Neural cell (in vitro differentiated cells): Measurements from ENCODE around the gene C2CD4A. TPM values are rescaled to one million over a fixed set of nuclear protein-coding genes. Genes with fewer than 3 reads are reported as not detected.

Experiments used
- H2AFZ ChIP-seq: fragments of 200-600, 300-800 bp; sonication (generic), shearing (Covaris generic); 2 replicates; pipeline ENCODE4 v1.6.0; 2014; ENCODE audit warnings: low read depth, mild to moderate bottlenecking, antibody characterized with exemption, low read length, moderate library complexity
- H3F3A ChIP-seq: fragments of 200-600 bp; shearing (Covaris generic); 2 replicates; pipeline ENCODE4 v1.6.1; 2016; ENCODE audit warnings: mild to moderate bottlenecking, moderate library complexity, mixed read lengths, antibody characterized with exemption, low read length; ENCODE audit not compliant: insufficient read depth, poor library complexity, severe bottlenecking
- H3K27ac ChIP-seq: fragments of 200-600, 300-800 bp; sonication (generic), shearing (Covaris generic); 2 replicates; pipeline ENCODE4 v1.5.1; 2014; ENCODE audit warnings: mild to moderate bottlenecking, low read length, moderate library complexity
- H3K27me3 ChIP-seq: fragments of 300-800, 200-600 bp; sonication (generic), shearing (Covaris generic); 2 replicates; pipeline ENCODE4 v1.6.0; 2014; ENCODE audit warnings: mild to moderate bottlenecking, low read depth, low read length, moderate library complexity; ENCODE audit not compliant: insufficient read depth
- H3K36me3 ChIP-seq: fragments of 300-800, 200-600 bp; sonication (generic), shearing (Covaris generic); 2 replicates; pipeline ENCODE4 v1.5.1; 2014; ENCODE audit warnings: mild to moderate bottlenecking, antibody characterized with exemption, low read length, moderate library complexity; ENCODE audit not compliant: insufficient read depth
- H3K4me2 ChIP-seq: fragments of 300-800, 200-600 bp; sonication (generic), shearing (Covaris generic); 2 replicates; pipeline ENCODE4 v1.6.0; 2014; ENCODE audit warnings: mild to moderate bottlenecking, low read length
- H3K4me3 ChIP-seq: fragments of 300-800, 200-600 bp; sonication (generic), shearing (Covaris generic); 2 replicates; pipeline ENCODE4 v1.5.1; 2014; ENCODE audit warnings: mild to moderate bottlenecking, low read length, moderate library complexity
- H3K79me2 ChIP-seq: fragments of 200-600 bp; shearing (Covaris generic); replicated peaks from 2 replicates; pipeline ENCODE4 v1.6.0; 2014; ENCODE audit warnings: mild to moderate bottlenecking, low read length, moderate library complexity; ENCODE audit not compliant: insufficient read depth
- H3K9ac ChIP-seq: fragments of 300-800, 200-600 bp; sonication (generic), shearing (Covaris generic); 2 replicates; pipeline ENCODE4 v1.6.1; 2016; ENCODE audit warnings: mild to moderate bottlenecking, low read length, mixed read lengths
- H3K9me2 ChIP-seq: fragments of 200-600 bp; shearing (Covaris generic); 2 replicates; pipeline ENCODE4 v1.6.1; 2016; ENCODE audit warnings: mild to moderate bottlenecking, low read length, mixed read lengths; ENCODE audit not compliant: insufficient read depth
- H3K9me3 ChIP-seq: fragments of 200-600, 300-800 bp; sonication (generic), shearing (Covaris generic); 2 replicates; pipeline ENCODE4 v1.6.1; 2016; ENCODE audit warnings: mild to moderate bottlenecking, mixed run types, low read length, moderate library complexity, mixed read lengths
- H4K20me1 ChIP-seq: fragments of 200-600 bp; shearing (Covaris generic); 2 replicates; pipeline ENCODE4 v1.6.1; 2016; ENCODE audit warnings: mild to moderate bottlenecking, mixed run types; ENCODE audit not compliant: insufficient read depth
- CTCF ChIP-seq: fragments of 450-650 bp; IDR thresholded peaks from 2 replicates; pipeline ENCODE4 v1.5.1; 2014; ENCODE audit warnings: antibody characterized with exemption, mild to moderate bottlenecking, moderate library complexity; ENCODE audit not compliant: poor library complexity, severe bottlenecking
- EP300 ChIP-seq: fragments of 450-650 bp; conservative IDR thresholded peaks from 2 replicates; pipeline ENCODE4 v1.6.1; 2014; ENCODE audit warnings: antibody characterized with exemption, mild to moderate bottlenecking, moderate library complexity; ENCODE audit not compliant: poor library complexity, severe bottlenecking
- EZH2 ChIP-seq: fragments of 200-600, 300-800 bp; shearing (Covaris generic), sonication (generic); IDR thresholded peaks from 2 replicates; pipeline ENCODE4 v1.6.1; 2014; ENCODE audit warnings: antibody characterized with exemption, low read length, borderline replicate concordance, mild to moderate bottlenecking; ENCODE audit not compliant: insufficient read depth, poor library complexity, severe bottlenecking
- MXI1 ChIP-seq: fragments of 450-650 bp; conservative IDR thresholded peaks from 2 replicates; pipeline ENCODE4 v1.6.1; 2014; ENCODE audit warnings: antibody characterized with exemption, mild to moderate bottlenecking; ENCODE audit not compliant: poor library complexity, severe bottlenecking
- POLR2AphosphoS5 ChIP-seq: IDR thresholded peaks from 2 replicates; pipeline ENCODE4 v1.6.1; 2012
- RAD21 ChIP-seq: fragments of 450-650 bp; conservative IDR thresholded peaks from 2 replicates; pipeline ENCODE4 v1.6.1; 2014; ENCODE audit warnings: antibody characterized with exemption, mild to moderate bottlenecking, moderate library complexity
- REST ChIP-seq: IDR thresholded peaks from 2 replicates; pipeline ENCODE4 v1.6.1; 2012; ENCODE audit warnings: borderline replicate concordance
- SMC3 ChIP-seq: fragments of 450-650 bp; conservative IDR thresholded peaks from 2 replicates; pipeline ENCODE4 v1.6.1; 2014; ENCODE audit warnings: antibody characterized with exemption, mild to moderate bottlenecking, moderate library complexity; ENCODE audit not compliant: poor library complexity
- TAF1 ChIP-seq: IDR thresholded peaks from 2 replicates; pipeline ENCODE4 v1.6.1; 2012; ENCODE audit warnings: low read depth
- polyA plus RNA-seq: library from polyadenylated mRNA; depleted of rRNA; stranded (reverse); fragments of >200 nt; gene quantifications from 2 replicates; pipeline ENCODE4 v1.2.3, GENCODE V29; 2014

C2CD4A gene
- polyA plus RNA-seq, 1 donor from 2014 or later: not detected

GRCh38 chr15:62057341-62057980 is 9.3 kb upstream of the C2CD4A start:
- Histone ChIP-seq H3K4me2 (no peak overlapping the region), H4K20me1 (no peaks in the 10 kb centered on the region), H3K79me2 (peaks cover 22% of the 10 kb centered on the region), H2AFZ (no peak overlapping the region), H3K9ac (no peak overlapping the region), H3K9me3 (no peaks in the 10 kb centered on the region), H3K36me3 (no peaks in the 10 kb centered on the region), H3K27ac (no peak overlapping the region), H3F3A (no peaks in the 10 kb centered on the region), H3K9me2 (no peaks in the 10 kb centered on the region), H3K27me3 (peaks cover 9% of the 10 kb centered on the region), H3K4me3 (no peak overlapping the region)
- TF ChIP-seq POLR2AphosphoS5 (no peak), TAF1 (no peak), MXI1 (no peak)

- Histone ChIP-seq H3F3A (no peaks in the 10 kb centered on the region), H3K9me2 (no peaks in the 10 kb centered on the region), H3K27ac (no peak overlapping the region), H3K36me3 (no peaks in the 10 kb centered on the region), H2AFZ (no peak overlapping the region), H3K9ac (no peak overlapping the region), H4K20me1 (no peaks in the 10 kb centered on the region), H3K4me3 (peak overlapping the region; percentile 77), H3K4me2 (no peak overlapping the region), H3K79me2 (peaks cover 22% of the 10 kb centered on the region), H3K9me3 (no peaks in the 10 kb centered on the region), H3K27me3 (peaks cover 18% of the 10 kb centered on the region)
- no peak for TF ChIP-seq EZH2
These were observed 8.3 kb upstream of the C2CD4A start for GRCh38 chr15:62058327-62059028.

GRCh38 chr15:62059108-62059815 is 7.5 kb upstream of the C2CD4A start:
- Histone ChIP-seq H3K9ac (peak overlapping the region; percentile 70), H3K9me2 (no peaks in the 10 kb centered on the region), H3K4me3 (peak overlapping the region; percentile 77), H3K27ac (peak overlapping the region; percentile 47), H3K36me3 (no peaks in the 10 kb centered on the region), H4K20me1 (no peaks in the 10 kb centered on the region), H3K4me2 (peak overlapping the region; percentile 85), H3F3A (no peaks in the 10 kb centered on the region), H3K9me3 (no peaks in the 10 kb centered on the region), H3K27me3 (peaks cover 26% of the 10 kb centered on the region), H3K79me2 (peaks cover 22% of the 10 kb centered on the region), H2AFZ (peak overlapping the region; percentile 27)
- TF ChIP-seq EP300 (no peak), SMC3 (no peak), EZH2 (no peak), REST (no peak), MXI1 (no peak), CTCF (no peak), RAD21 (no peak), POLR2AphosphoS5 (no peak), TAF1 (no peak)
